ENCODE measurements around the gene OMD.
A peak's percentile ranks its signal among the peaks of the same experiment; 100 is the strongest.
"Not testable (repeated sequence)": the region's sequence is repeated elsewhere in the genome, so short reads cannot be mapped to it uniquely, and the experiment has no call there.

Gene OMD

GRCh38 chr9:92429836-92430235 lies 5.6 kb upstream of the OMD start:
- no peak overlapping the region for H3K4me3 Mint-ChIP-seq
- H3K9me3 Mint-ChIP-seq = no peaks in the 10 kb centered on the region
- no peak overlapping the region for H3K27ac Mint-ChIP-seq
- no peaks in the 10 kb centered on the region for H3K4me1 Mint-ChIP-seq
- no peak for ATAC-seq
- H3K36me3 Mint-ChIP-seq = peaks cover 6% of the 10 kb centered on the region
- H3K27me3 Mint-ChIP-seq = no peaks in the 10 kb centered on the region

- Mint-ChIP-seq H3K27ac (no peak overlapping the region), H3K27me3 (no peaks in the 10 kb centered on the region), H3K9me3 (no peaks in the 10 kb centered on the region), H3K4me1 (no peaks in the 10 kb centered on the region), H3K4me3 (no peak overlapping the region), H3K36me3 (peaks cover 6% of the 10 kb centered on the region)
- ATAC-seq = no peak
Observed at GRCh38 chr9:92426501-92427145, 2.4 kb upstream of the OMD start.

- Mint-ChIP-seq H3K27ac (no peak overlapping the region), H3K9me3 (no peaks in the 10 kb centered on the region), H3K4me3 (no peak overlapping the region), H3K36me3 (peaks cover 2% of the 10 kb centered on the region), H3K27me3 (no peaks in the 10 kb centered on the region), H3K4me1 (no peaks in the 10 kb centered on the region)
- ATAC-seq = no peak
Observed at GRCh38 chr9:92425474-92425873, 1.2 kb upstream of the OMD start.

- no peak overlapping the region for H3K4me3 Mint-ChIP-seq
- no peak for ATAC-seq
- no peaks in the 10 kb centered on the region for H3K9me3 Mint-ChIP-seq
- H3K4me1 Mint-ChIP-seq = no peaks in the 10 kb centered on the region
- H3K27me3 Mint-ChIP-seq = no peaks in the 10 kb centered on the region
- H3K36me3 Mint-ChIP-seq = no peaks in the 10 kb centered on the region
- H3K27ac Mint-ChIP-seq = no peak overlapping the region
Observed at GRCh38 chr9:92423612-92424011, 659 bp downstream of the OMD start.

GRCh38 chr9:92422611-92423338 lies 1.5 kb downstream of the OMD start:
- Mint-ChIP-seq H3K36me3 (no peaks in the 10 kb centered on the region), H3K4me3 (no peak overlapping the region), H3K9me3 (no peaks in the 10 kb centered on the region), H3K27ac (no peak overlapping the region), H3K4me1 (no peaks in the 10 kb centered on the region), H3K27me3 (no peaks in the 10 kb centered on the region)
- ATAC-seq = no peak

- Mint-ChIP-seq H3K4me1 (peaks cover 6% of the 10 kb centered on the region), H3K36me3 (no peaks in the 10 kb centered on the region), H3K27me3 (no peaks in the 10 kb centered on the region), H3K27ac (no peak overlapping the region), H3K9me3 (peaks cover 3% of the 10 kb centered on the region), H3K4me3 (no peak overlapping the region)
- ATAC-seq = peak; percentile 39
Observed at GRCh38 chr9:92414566-92414965, 9.7 kb downstream of the OMD start.

- ATAC-seq, H3K4me3 Mint-ChIP-seq, H3K27me3 Mint-ChIP-seq, H3K36me3 Mint-ChIP-seq, H3K27ac Mint-ChIP-seq, H3K9me3 Mint-ChIP-seq: not testable (repeated sequence)
- H3K4me1 Mint-ChIP-seq = peaks cover 19% of the 10 kb centered on the region
Observed at GRCh38 chr9:92411157-92411556, 13.1 kb downstream of the OMD start.

GRCh38 chr9:92408747-92409478 lies 15.4 kb downstream of the OMD start:
- Mint-ChIP-seq H3K9me3 (peaks cover 3% of the 10 kb centered on the region), H3K36me3 (peaks cover 6% of the 10 kb centered on the region), H3K4me3 (no peak overlapping the region), H3K4me1 (peaks cover 19% of the 10 kb centered on the region), H3K27me3 (no peaks in the 10 kb centered on the region), H3K27ac (no peak overlapping the region)
- no peak for ATAC-seq

- Mint-ChIP-seq H3K27ac (no peak overlapping the region), H3K36me3 (peaks cover 6% of the 10 kb centered on the region)
Observed at GRCh38 chr9:92407818-92408217, 16.5 kb downstream of the OMD start.

GRCh38 chr9:92406477-92406876 lies 17.8 kb downstream of the OMD start:
- Mint-ChIP-seq H3K27me3 (no peaks in the 10 kb centered on the region), H3K4me1 (peaks cover 19% of the 10 kb centered on the region), H3K36me3 (peaks cover 6% of the 10 kb centered on the region), H3K4me3 (peak overlapping the region; percentile 34), H3K27ac (peak overlapping the region; percentile 83), H3K9me3 (no peaks in the 10 kb centered on the region)
- ATAC-seq = peak; percentile 88

More at GRCh38 chr9:92407818-92408217, 16.5 kb downstream of the OMD start:
- Mint-ChIP-seq H3K4me3 (no peak overlapping the region), H3K9me3 (peaks cover 3% of the 10 kb centered on the region), H3K27me3 (no peaks in the 10 kb centered on the region), H3K4me1 (peaks cover 19% of the 10 kb centered on the region)
- ATAC-seq = no peak

GRCh38 chr9:92405818-92406217 lies 18.5 kb downstream of the OMD start:
- no peak for ATAC-seq
- Mint-ChIP-seq H3K27ac (peak overlapping the region; percentile 83), H3K4me3 (peak overlapping the region; percentile 27), H3K27me3 (no peaks in the 10 kb centered on the region), H3K36me3 (peaks cover 6% of the 10 kb centered on the region), H3K4me1 (peaks cover 19% of the 10 kb centered on the region), H3K9me3 (no peaks in the 10 kb centered on the region)

- peaks cover 19% of the 10 kb centered on the region for H3K4me1 Mint-ChIP-seq
- no peak for ATAC-seq
- no peak within 1 kb of the TSS for H3K27ac Mint-ChIP-seq
- no peak within 1 kb of the TSS for H3K4me3 Mint-ChIP-seq
- H3K36me3 Mint-ChIP-seq = peaks cover 6% of the 10 kb centered on the region
- no peaks in the 10 kb centered on the region for H3K27me3 Mint-ChIP-seq
- H3K9me3 Mint-ChIP-seq = no peaks in the 10 kb centered on the region
Observed at GRCh38 chr9:92404042-92404836, 20.0 kb downstream of the OMD start, which contains the start of gene OGN. Gene OGN (minus strand): TSS chr9:92404578. CDS start chr9:92403407, 1,171 bp downstream.

- Mint-ChIP-seq H3K27me3 (no peaks in the 10 kb centered on the region), H3K36me3 (peaks cover 7% of the 10 kb centered on the region), H3K9me3 (no peaks in the 10 kb centered on the region), H3K27ac (no peak overlapping the region), H3K4me1 (peaks cover 19% of the 10 kb centered on the region), H3K4me3 (no peak overlapping the region)
- no peak for ATAC-seq
Observed at GRCh38 chr9:92402826-92403745, 21.2 kb downstream of the OMD start.

- no peak overlapping the region for H3K4me3 Mint-ChIP-seq
- no peak overlapping the region for H3K27ac Mint-ChIP-seq
- H3K36me3 Mint-ChIP-seq = peaks cover 11% of the 10 kb centered on the region
- peaks cover 18% of the 10 kb centered on the region for H3K4me1 Mint-ChIP-seq
- H3K27me3 Mint-ChIP-seq = no peaks in the 10 kb centered on the region
- no peak for ATAC-seq
- no peaks in the 10 kb centered on the region for H3K9me3 Mint-ChIP-seq
Observed at GRCh38 chr9:92402360-92402759, 21.9 kb downstream of the OMD start.

All from stimulated activated memory B cell treated with anti-CD40 and anti-IgM and Interleukin-4, amounts not matched to agents 10 μg/mL and 1 μg/mL and 100 μg/mL, for 72 hours (primary cell).